ENCODE data around the gene CP.

Gene CP

DNA sequence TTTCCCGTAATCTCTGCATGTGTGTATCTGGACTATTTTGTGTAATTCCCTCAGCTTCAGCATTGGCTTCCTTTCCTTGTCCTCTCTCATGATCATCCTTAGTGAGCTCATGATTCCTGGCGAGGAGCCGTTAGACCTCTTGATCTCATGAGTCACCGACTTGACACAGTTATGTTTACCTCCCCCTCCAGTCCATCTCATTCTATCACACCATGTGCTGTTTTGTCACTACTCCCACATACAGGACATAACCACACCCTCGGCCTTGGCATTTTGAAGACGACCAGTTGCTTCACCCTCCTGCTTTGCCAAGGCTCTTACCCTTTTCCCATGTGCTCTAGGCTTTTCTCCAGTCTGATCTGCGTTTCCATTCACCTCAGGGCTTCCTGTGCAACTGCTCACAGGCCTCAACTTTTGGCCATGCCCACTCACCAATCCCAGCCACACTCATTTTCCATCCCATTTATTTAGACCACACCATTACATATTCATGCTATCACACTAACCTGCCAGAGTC, 41.5 kb downstream of the CP start:
- no peak for DNase-seq

GRCh38 chr3:149179220-149179619, 42.4 kb downstream of the CP start:
- DNase-seq, result no peak

GRCh38 chr3:149177122-149177521, 44.5 kb downstream of the CP start:
- no peak for DNase-seq

DNA sequence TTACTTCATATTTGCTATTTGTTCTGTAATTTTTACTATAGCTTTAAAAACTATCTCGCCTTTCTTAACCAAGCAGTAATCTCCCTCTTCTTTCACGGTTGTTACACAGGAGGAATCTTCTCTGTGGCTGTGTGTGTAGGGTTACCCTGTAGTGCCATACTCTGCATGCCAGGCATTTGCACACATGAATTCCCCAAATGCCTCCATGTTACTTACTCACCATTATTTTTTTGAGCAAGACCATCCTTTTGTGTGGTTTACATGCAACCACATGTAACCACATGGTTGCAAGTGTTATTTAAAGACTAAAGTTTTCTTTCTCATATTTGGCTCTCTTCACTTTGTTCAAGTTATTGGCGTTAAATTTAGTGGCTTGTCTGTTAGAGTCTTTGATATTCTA, 46.7 kb downstream of the CP start:
- DNase-seq, result no peak

GRCh38 chr3:149170672-149171071, 51.0 kb downstream of the CP start:
- DNase-seq, result no peak

GRCh38 chr3:149167898-149168297, 53.7 kb downstream of the CP start:
- DNase-seq, result no peak

GRCh38 chr3:149163066-149163465, 58.6 kb downstream of the CP start:
- DNase-seq, result no peak

- DNase-seq, result no peak
Observed at GRCh38 chr3:149162007-149162406, 59.6 kb downstream of the CP start.

GRCh38 chr3:149160754-149161300, 60.8 kb downstream of the CP start:
- DNase-seq, result no peak

GRCh38 chr3:149153402-149153801, 68.2 kb downstream of the CP start:
- no peak for DNase-seq

- DNase-seq, result no peak
Observed at GRCh38 chr3:149152420-149152819, 69.2 kb downstream of the CP start.

DNA sequence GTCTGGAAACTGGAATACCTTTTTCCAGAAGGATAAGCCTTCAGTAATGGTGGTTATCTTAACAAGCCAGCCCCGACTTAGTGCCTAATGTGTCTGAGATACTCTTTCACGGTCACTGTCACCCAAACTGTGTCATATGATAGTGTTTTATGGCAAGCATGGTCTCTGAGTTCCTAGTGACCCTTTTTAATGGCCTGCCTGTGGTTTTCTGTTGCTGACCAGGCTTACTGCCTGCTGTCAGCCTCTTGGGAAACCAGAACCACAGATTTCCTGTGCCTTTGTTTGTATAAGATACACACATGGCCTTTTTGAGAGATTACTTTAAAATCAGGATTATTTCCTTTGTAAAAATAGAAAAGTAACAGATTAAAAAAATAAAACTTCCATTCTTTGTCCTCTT, 69.8 kb downstream of the CP start:
- DNase-seq, result no peak

DNA sequence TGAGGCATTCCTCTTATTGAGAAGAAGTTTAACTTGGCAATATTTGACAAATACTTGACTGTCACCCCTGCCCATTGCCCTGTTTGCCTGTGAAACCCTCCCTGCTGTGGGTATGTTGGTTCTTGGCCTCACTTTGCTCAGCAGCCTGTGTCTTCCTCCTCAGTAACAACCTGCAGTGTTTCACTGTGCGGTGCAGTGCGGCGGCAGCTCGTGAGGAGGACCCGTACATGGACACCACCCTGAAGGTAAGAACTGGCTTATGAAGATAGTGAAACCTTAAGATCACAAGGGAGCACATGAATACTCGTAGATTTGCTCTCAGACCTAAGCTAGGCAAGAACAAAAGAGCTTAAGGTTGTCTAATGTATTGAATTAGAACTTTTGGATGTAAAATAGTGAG, 71.2 kb downstream of the CP start:
- DNase-seq, result no peak

- no peak for DNase-seq
Observed at GRCh38 chr3:149145974-149146373, 75.7 kb downstream of the CP start.

- no peak for DNase-seq
Observed at GRCh38 chr3:149145356-149145755, 76.3 kb downstream of the CP start.

DNA sequence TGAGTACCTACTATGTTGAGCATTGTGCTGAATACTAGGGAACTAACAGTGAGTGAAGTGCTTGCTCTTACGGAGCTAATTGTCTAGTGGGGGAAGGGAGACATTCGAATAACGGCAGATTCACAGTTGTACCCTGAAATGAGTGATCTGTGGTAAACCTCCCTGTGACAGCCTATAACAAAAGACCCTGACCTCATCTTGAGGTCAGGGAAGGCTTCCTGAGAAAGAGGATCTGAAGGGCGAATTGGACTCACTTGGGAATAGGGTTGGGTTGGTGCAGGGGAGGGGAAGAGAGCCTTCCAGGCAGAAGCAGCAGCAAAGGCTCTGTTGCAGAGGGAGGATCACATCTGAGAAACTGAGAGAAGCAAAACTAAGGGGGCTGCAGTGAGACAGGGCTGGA, 78.9 kb downstream of the CP start:
- no peak for DNase-seq

- DNase-seq, result no peak
Observed at GRCh38 chr3:149134575-149134974, 87.1 kb downstream of the CP start.

DNA sequence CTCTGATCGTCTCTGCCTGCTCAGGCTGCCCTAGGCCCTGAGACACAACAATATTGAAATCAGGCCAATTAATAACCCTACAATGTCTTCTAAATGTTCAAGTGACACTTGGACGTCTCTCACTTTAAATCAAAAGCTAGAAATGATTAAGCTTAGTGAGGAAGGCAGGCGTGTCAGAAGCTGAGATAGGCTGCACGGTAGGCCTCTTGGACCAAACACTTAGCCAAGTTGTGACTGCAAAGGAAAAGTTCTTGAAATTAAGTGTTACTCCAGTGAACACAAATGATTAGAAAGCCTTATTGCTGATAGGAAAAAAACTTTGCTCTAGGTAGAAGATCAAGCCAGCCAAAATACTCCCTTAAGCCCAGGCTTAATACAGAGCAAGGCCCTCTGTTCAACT, 90.0 kb downstream of the CP start:
- no peak for DNase-seq

DNA sequence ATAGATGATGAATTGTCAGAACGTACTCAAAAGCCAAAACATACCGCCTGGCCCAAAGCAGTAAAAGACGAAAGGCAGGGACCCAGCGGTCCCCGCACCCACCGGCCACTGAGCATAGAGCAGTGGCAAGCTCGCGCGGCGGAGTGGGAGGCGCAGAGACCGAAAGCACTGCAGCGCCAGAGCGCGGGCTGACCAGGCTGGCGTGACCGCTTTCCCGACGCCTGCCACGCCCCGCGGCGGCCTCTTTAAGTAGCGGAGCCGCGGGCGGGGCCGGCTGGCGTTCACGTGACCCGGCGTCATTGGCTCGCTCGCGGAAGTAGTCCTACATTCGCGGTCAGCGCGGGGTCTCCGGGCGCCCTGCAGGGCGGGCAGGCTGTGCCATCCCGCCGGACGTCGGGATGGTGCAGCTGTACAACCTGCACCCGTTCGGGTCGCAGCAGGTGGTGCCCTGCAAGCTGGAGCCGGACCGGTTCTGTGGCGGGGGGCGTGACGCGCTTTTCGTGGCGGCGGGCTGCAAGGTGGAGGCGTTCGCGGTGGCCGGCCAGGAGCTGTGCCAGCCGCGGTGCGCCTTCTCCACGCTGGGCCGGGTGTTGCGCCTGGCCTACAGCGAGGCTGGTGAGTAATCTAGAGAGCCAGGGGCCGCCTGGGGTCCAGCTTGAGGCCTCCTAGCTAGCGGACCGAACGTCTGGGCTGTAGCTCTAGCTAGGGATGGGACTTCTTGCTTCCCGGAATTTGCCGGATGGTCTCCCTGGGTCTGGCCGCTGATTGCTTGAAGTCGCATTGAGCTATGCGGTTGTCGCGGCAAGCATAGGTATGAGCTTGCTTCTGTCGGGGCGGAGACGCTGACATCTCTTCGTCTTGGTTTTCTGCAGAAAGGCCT, 92.1 kb downstream of the CP start, which contains the start of gene HPS3:
Gene HPS3, plus strand, starts transcription at position 313 of the 880 bp plus-strand sequence. Its CDS starts 86 bp downstream, at position 399.
- peak; percentile 73 for DNase-seq

DNA sequence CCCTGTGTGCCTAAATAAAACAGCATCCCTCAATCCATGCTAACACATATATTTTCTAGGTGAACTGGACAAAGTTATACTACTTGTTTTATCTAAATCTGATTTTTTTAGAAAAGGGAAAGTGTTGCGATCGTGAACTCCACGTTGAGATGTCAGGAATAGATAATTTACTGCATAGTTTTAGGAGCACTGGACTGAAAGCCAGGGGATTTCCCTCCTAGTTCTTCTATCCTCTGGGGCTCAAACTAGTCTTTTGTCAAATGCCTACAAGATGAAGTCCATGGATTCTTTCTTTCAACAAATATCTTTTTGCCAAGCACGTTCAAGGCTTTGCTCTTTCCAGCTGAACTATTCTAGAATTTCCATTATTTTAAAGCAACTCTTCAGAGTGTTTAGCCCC, 92.8 kb downstream of the CP start:
- no peak for DNase-seq

- no peak for DNase-seq
Observed at GRCh38 chr3:149122721-149123578, 98.7 kb downstream of the CP start.

All from NCI-H748 treated with DMSO at 0.1 percent for 48 hours (cell line).